NCI-H748 treated with DMSO at 0.1 percent for 48 hours (cell line): ENCODE results near the gene ANKRD37.

Experiments
- DNase-seq: peaks from one replicate; lab custom pipeline; 2025; lab: John Stamatoyannopoulos, UW

Gene ANKRD37

GRCh38 chr4:185380320-185380719 lies 16.3 kb upstream of the ANKRD37 start:
- DNase-seq, result no peak

- DNase-seq, result no peak
These were observed 15.1 kb upstream of the ANKRD37 start for GRCh38 chr4:185381288-185382196.

- no peak for DNase-seq
These were observed 13.9 kb upstream of the ANKRD37 start for GRCh38 chr4:185382754-185383153.

- no peak for DNase-seq
These were observed 13.2 kb upstream of the ANKRD37 start for GRCh38 chr4:185383451-185383850.

- no peak for DNase-seq
These were observed 12.6 kb upstream of the ANKRD37 start for GRCh38 chr4:185384061-185384460.

- DNase-seq, result peak; percentile 61
These were observed 11.7 kb upstream of the ANKRD37 start for GRCh38 chr4:185384930-185385331.

- DNase-seq, result no peak
These were observed 8.7 kb upstream of the ANKRD37 start for GRCh38 chr4:185387957-185388356.

GRCh38 chr4:185390941-185391340 lies 5.7 kb upstream of the ANKRD37 start:
- DNase-seq, result no peak

- no peak for DNase-seq
These were observed 4.5 kb upstream of the ANKRD37 start for GRCh38 chr4:185392156-185392555.

- DNase-seq, result no peak
These were observed 1.9 kb upstream of the ANKRD37 start for GRCh38 chr4:185394568-185395237.

GRCh38 chr4:185395238-185395955 lies 1.2 kb upstream of the ANKRD37 start, which contains the start of gene LRP2BP:
Gene LRP2BP (minus strand): TSS chr4:185395924. CDS start chr4:185378186, 17,738 bp downstream.
- DNase-seq, result peak; percentile 68

- DNase-seq, result peak; percentile 90
These were observed 501 bp upstream of the ANKRD37 start for GRCh38 chr4:185395956-185396723.

- no peak for DNase-seq
These were observed 2.0 kb downstream of the ANKRD37 start for GRCh38 chr4:185398618-185399017.

GRCh38 chr4:185399466-185399865 lies 2.8 kb downstream of the ANKRD37 start:
- peak; percentile 39 for DNase-seq

- DNase-seq, result no peak
These were observed 7.4 kb downstream of the ANKRD37 start for GRCh38 chr4:185404031-185404430.

GRCh38 chr4:185405296-185405999 lies 8.8 kb downstream of the ANKRD37 start:
- DNase-seq, result no peak

- no peak for DNase-seq
These were observed 11.8 kb downstream of the ANKRD37 start for GRCh38 chr4:185408432-185408831.

GRCh38 chr4:185411849-185412248 lies 15.2 kb downstream of the ANKRD37 start:
- no peak for DNase-seq

GRCh38 chr4:185412412-185412811 lies 15.8 kb downstream of the ANKRD37 start:
- no peak for DNase-seq

- no peak for DNase-seq
These were observed 20.3 kb downstream of the ANKRD37 start for GRCh38 chr4:185416955-185417354.
